Right lobe of liver (tissue), 6 donors: ENCODE data around the gene UQCRQ. TPM values are rescaled to one million over a fixed set of nuclear protein-coding genes. Genes with fewer than 3 reads are reported as not detected.

ENCODE experiments used
- ATAC-seq, 4 donors: fragments of 200-7000 bp; cut with Tn5 transposase; one replicate each; pipeline ENCODE4 v1.9.1; 2020; ENCODE audit warnings: mild to moderate bottlenecking in 4 of 4, moderate library complexity in 4 of 4
- DNase-seq, 3 donors: peaks; one replicate each; pipeline ENCODE4 v3.0.0-alpha.2; 2020
- H3K27ac ChIP-seq, 3 donors: fragments of 200-600 bp; one replicate each; pipeline ENCODE4 v1.8.0; 2022
- H3K27me3 ChIP-seq, 2 donors: fragments of 200-600 bp; one replicate each; pipeline ENCODE4 v1.8.0; 2022
- H3K36me3 ChIP-seq, 4 donors: fragments of 200-600 bp; sonication (generic) in 1 of 4; one replicate each; pipeline versions ENCODE4 v1.5.1 to v1.8.0; 2017 to 2022; ENCODE audit warnings: control low read depth in 1 of 4
- H3K4me1 ChIP-seq, 4 donors: fragments of 200-600 bp; sonication (generic) in 1 of 4; one replicate each; pipeline versions ENCODE4 v1.5.1 to v1.8.0; 2017 to 2022; ENCODE audit warnings: control low read depth in 1 of 4
- H3K4me3 ChIP-seq, 3 donors: fragments of 200-600 bp; one replicate each; pipeline ENCODE4 v1.8.0; 2022
- H3K9me3 ChIP-seq, 4 donors: fragments of 200-600 bp; sonication (generic) in 1 of 4; one replicate each; pipeline versions ENCODE4 v1.5.1 to v1.8.0; 2017 to 2022; ENCODE audit warnings: control low read depth in 1 of 4
- POLR2A ChIP-seq: fragments of 450-650 bp; IDR thresholded peaks from one replicate; pipeline ENCODE4 v1.6.1; 2017; ENCODE audit warnings: antibody characterized with exemption, mild to moderate bottlenecking
- WGBS: methylation state at CpG from one replicate; pipeline ENCODE4 v1.1.6; 2018; ENCODE audit warnings: low coverage, low lambda C conversion rate; ENCODE audit not compliant: insufficient coverage; ENCODE audit errors: missing lambda C conversion rate; 5-methylcytosine and 5-hydroxymethylcytosine counted together
- intact Hi-C, 2 donors: fragments of 100-400 bp; cut with DNase I; formaldehyde crosslinking; loops; one replicate each; pipeline versions ENCODE4 v1.11.2 to v1.14.1; 2022
- total RNA-seq, 6 experiments: library from RNA; depleted of rRNA in 2 of 6; stranded (reverse); fragments of >200 nt in 2 of 6; fragmentation: NEBNext Ultra II Directional in 3 of 6; extraction: Animal tissue kit (Norgen Biotek cat#: 25700) in 3 of 6; gene quantifications; one replicate each; pipeline versions ENCODE4 v1.1.0 to v1.2.4, GENCODE V29; 2016 to 2023
- TF ChIP-seq, protein P1 (sequence below), 4 donors: fragments of 200-600 bp in 3 of 4; fragments of 450-650 bp in 1 of 4; IDR thresholded peaks; one replicate each; pipeline versions ENCODE4 v1.5.1 to v1.8.0; 2016 to 2022; ENCODE audit warnings: antibody characterized with exemption in 4 of 4, mild to moderate bottlenecking in 2 of 4
- donor health status: DM: no; HTN: yes; CAD: no.
- donor health status: DM: no; HTN: no; CAD: no.
- donor health status: DM: no; HTN: no; CAD: no.
- donor health status: DM: no; HTN: yes; CAD: no.
- donor health status: DM: no; HTN: yes; CAD: no.

The UQCRQ gene
- total RNA-seq, 6 experiments from 2014 or later: 488 to 702 (median 628) TPM

DNA sequence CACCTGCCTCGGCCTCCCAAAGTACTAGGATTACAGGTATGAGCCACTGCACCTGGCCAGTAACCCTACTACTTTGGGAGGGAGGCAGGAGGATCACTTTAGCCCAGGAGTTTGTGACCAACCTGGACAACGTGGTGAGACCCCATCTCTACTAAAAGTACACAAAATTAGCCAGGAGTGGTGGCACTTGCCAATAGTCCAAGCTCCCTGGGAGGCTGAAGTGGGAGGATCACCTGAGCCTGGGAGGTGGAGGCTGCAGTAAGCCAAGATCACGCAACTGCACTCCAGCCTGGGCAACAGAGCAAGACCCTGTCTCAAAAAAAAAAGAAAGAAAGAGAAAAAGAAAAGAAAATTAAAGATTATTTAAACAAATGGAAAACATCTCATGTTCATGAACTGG is 10.4 kb upstream of the UQCRQ start:
- ATAC-seq (no peak), DNase-seq (no peak)
- H3K36me3 ChIP-seq: no peaks in the 10 kb centered on the region
- no peak overlapping the region for H3K27ac ChIP-seq
- no peaks in the 10 kb centered on the region for H3K27me3 ChIP-seq
- H3K9me3 ChIP-seq: no peaks in the 10 kb centered on the region
- peaks cover 0 to 28% (median 5%) of the 10 kb centered on the region in 4 donors for H3K4me1 ChIP-seq
- WGBS: 86% methylated on average over 1 of the region's 3 CpGs
- TF ChIP-seq POLR2A: no peak
- TF ChIP-seq, protein P1, sequence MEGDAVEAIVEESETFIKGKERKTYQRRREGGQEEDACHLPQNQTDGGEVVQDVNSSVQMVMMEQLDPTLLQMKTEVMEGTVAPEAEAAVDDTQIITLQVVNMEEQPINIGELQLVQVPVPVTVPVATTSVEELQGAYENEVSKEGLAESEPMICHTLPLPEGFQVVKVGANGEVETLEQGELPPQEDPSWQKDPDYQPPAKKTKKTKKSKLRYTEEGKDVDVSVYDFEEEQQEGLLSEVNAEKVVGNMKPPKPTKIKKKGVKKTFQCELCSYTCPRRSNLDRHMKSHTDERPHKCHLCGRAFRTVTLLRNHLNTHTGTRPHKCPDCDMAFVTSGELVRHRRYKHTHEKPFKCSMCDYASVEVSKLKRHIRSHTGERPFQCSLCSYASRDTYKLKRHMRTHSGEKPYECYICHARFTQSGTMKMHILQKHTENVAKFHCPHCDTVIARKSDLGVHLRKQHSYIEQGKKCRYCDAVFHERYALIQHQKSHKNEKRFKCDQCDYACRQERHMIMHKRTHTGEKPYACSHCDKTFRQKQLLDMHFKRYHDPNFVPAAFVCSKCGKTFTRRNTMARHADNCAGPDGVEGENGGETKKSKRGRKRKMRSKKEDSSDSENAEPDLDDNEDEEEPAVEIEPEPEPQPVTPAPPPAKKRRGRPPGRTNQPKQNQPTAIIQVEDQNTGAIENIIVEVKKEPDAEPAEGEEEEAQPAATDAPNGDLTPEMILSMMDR (IDR thresholded peaks at IDR 0.05): no peak
- intact Hi-C loops: no loop called here
- no peak overlapping the region for H3K4me3 ChIP-seq

DNA sequence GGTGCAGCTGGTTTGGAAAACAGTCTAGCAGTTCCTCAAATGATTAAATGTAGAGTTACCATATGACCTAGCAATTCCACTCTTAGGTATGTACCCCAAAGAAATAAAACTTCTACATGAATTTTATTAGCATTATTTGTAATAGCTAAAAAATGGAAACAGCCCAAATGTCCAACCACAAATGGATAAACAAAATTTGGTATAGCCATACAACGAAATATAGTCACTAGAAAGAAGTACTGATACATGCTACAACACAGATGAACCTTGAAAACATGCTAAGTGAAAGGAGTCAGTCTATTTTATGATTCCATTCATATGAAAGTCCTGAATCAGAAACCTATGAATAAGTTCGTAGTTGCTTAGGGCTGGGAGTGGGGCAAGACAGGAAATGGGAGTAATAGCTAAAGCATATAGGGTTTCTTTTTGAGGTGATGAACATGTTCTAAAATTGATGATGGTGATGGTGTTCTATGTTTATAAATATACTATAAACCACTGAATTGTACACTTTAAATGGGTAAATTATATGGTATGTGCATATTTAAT is 6.5 kb upstream of the UQCRQ start:
- Histone ChIP-seq H3K27me3 (no peaks in the 10 kb centered on the region), H3K9me3 (no peaks in the 10 kb centered on the region), H3K27ac (no peak overlapping the region), H3K36me3 (no peaks in the 10 kb centered on the region), H3K4me1 (peaks cover 0 to 3% (median 0%) of the 10 kb centered on the region in 4 donors), H3K4me3 (no peak overlapping the region)
- DNase-seq (no peak), ATAC-seq (no peak)
- 71% methylated on average over 2 of the region's 2 CpGs for WGBS
- intact Hi-C loops: no loop called here
- TF ChIP-seq, protein P1 (IDR thresholded peaks at IDR 0.05): no peak
- no peak for TF ChIP-seq POLR2A

- no peak overlapping the region for H3K27ac ChIP-seq
- intact Hi-C loops: no loop called here
- peaks cover 0 to 3% (median 0%) of the 10 kb centered on the region in 4 donors for H3K4me1 ChIP-seq
- H3K9me3 ChIP-seq: no peaks in the 10 kb centered on the region
- H3K4me3 ChIP-seq: no peak overlapping the region
- DNase-seq: no peak
- no peaks in the 10 kb centered on the region for H3K36me3 ChIP-seq
- H3K27me3 ChIP-seq: no peaks in the 10 kb centered on the region
- 72% methylated on average over 5 of the region's 5 CpGs for WGBS
- ATAC-seq: no peak
- no peak for TF ChIP-seq POLR2A
- TF ChIP-seq, protein P1 (IDR thresholded peaks at IDR 0.05): no peak
Observed at GRCh38 chr5:132860742-132861141, 5.7 kb upstream of the UQCRQ start.

DNA sequence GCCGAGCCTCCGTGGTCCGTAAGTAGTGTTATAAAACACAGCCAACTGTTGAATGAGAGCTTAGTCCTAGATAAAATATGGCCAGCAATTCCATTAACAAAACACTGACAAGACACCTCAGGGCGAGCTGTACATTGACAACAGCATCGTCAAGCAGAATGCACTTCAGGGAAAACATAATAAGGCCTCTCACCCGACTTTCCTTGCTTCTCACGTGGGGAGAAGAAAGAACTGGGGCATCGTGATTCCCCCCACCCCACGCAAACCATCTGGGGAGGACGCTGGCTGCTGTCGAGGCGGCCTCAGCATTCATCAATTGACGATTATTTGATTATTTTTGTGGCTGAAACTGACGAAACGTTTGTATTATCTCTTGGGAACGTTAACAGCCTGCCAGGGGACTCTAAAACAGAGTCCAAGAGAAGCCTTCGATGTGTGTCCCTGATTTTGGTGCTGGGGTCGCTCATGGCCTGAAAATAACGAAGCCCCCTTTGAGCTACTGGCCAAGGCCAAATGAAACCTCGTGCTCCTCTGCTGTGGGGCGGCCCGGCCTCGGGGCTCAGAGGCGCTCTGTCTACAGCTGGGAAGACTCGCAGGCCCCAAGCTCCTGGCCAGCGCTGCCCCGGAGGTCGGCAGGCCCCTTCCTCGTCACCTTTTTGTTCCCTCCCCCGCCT is 637 bp upstream of the UQCRQ start:
- intact Hi-C loops: loop anchor here in 1 of 2 donors (5.0 kb wide), 1 partner anchor 39 kb away; no protein-coding TSS in a partner anchor
- Histone ChIP-seq H3K4me1 (peaks cover 0 to 36% (median 15%) of the 10 kb centered on the region in 4 donors), H3K4me3 (peak overlapping the region; percentile 60 to 87 (median 76)), H3K27me3 (no peaks in the 10 kb centered on the region), H3K27ac (peak overlapping the region; percentile 97 to 99 (median 99)), H3K9me3 (no peaks in the 10 kb centered on the region), H3K36me3 (peaks cover 0 to 20% (median 10%) of the 10 kb centered on the region in 4 donors)
- TF ChIP-seq POLR2A: no peak
- TF ChIP-seq, protein P1 (IDR thresholded peaks at IDR 0.05): no peak
- no peak for DNase-seq
- WGBS: 26% methylated on average over 18 of the region's 30 CpGs
- no peak for ATAC-seq
